Neural progenitor cell (in vitro differentiated cells): Measurements from ENCODE around the gene SLC41A1. TPM values are rescaled to one million over a fixed set of nuclear protein-coding genes. Genes with fewer than 3 reads are reported as not detected.

ENCODE experiments used
- DNase-seq: peaks from one replicate; pipeline ENCODE4 v3.0.0-alpha.2; 2016; ENCODE audit warnings: low spot score
- H2AFZ ChIP-seq: fragments of 200-600 bp; sonication (generic); replicated peaks from 2 replicates; pipeline ENCODE4 v1.6.1; 2016; ENCODE audit warnings: antibody characterized with exemption
- H3F3A ChIP-seq: fragments of 200-600 bp; sonication (generic); 2 replicates; pipeline ENCODE4 v1.6.1; 2016; ENCODE audit warnings: antibody characterized with exemption, low read depth
- H3K27ac ChIP-seq: fragments of 200-600 bp; sonication (generic); 2 replicates; pipeline ENCODE4 v1.5.1; 2016; ENCODE audit warnings: mild to moderate bottlenecking
- H3K27me3 ChIP-seq: fragments of 200-600 bp; sonication (generic); 2 replicates; pipeline ENCODE4 v1.6.1; 2016; ENCODE audit warnings: mild to moderate bottlenecking, moderate library complexity
- H3K36me3 ChIP-seq: fragments of 200-600 bp; sonication (generic); 2 replicates; pipeline ENCODE4 v1.5.1; 2016
- H3K4me1 ChIP-seq: fragments of 200-600 bp; sonication (generic); 2 replicates; pipeline ENCODE4 v1.6.1; 2016; ENCODE audit warnings: mixed run types
- H3K4me2 ChIP-seq: fragments of 200-600 bp; sonication (generic); 2 replicates; pipeline ENCODE4 v1.6.1; 2016
- H3K4me3 ChIP-seq: fragments of 200-600 bp; sonication (generic); 2 replicates; pipeline ENCODE4 v1.5.1; 2016
- H3K79me2 ChIP-seq: fragments of 200-600 bp; sonication (generic); 2 replicates; pipeline ENCODE4 v1.6.1; 2016; ENCODE audit warnings: low read depth
- H3K9ac ChIP-seq: fragments of 200-600 bp; sonication (generic); 2 replicates; pipeline ENCODE4 v1.6.1; 2016
- H3K9me3 ChIP-seq: fragments of 200-600 bp; sonication (generic); 2 replicates; pipeline ENCODE4 v1.5.1; 2016; ENCODE audit warnings: low read depth
- H4K20me1 ChIP-seq: fragments of 200-600 bp; sonication (generic); 2 replicates; pipeline ENCODE4 v1.6.1; 2016; ENCODE audit warnings: low read depth
- H3K27ac Mint-ChIP-seq: 3 replicates; pipeline ENCODE4 v1.8.0; 2021; ENCODE audit warnings: mixed read lengths
- H3K27me3 Mint-ChIP-seq: 2 replicates; pipeline ENCODE4 v1.8.0; 2022; ENCODE audit warnings: low read depth, mild to moderate bottlenecking, inconsistent platforms, moderate library complexity, mixed read lengths; ENCODE audit not compliant: insufficient read depth
- H3K36me3 Mint-ChIP-seq: 3 replicates; pipeline ENCODE4 v1.8.0; 2021; ENCODE audit warnings: mixed read lengths
- H3K4me1 Mint-ChIP-seq: 3 replicates; pipeline ENCODE4 v1.8.0; 2021; ENCODE audit warnings: mixed read lengths
- H3K4me3 Mint-ChIP-seq: 3 replicates; pipeline ENCODE4 v1.8.0; 2021; ENCODE audit warnings: mild to moderate bottlenecking, moderate library complexity, mixed read lengths
- H3K9me3 Mint-ChIP-seq: 3 replicates; pipeline ENCODE4 v1.8.0; 2020; ENCODE audit warnings: mixed read lengths
- EZH2 ChIP-seq: fragments of 200-600 bp; sonication (generic); IDR thresholded peaks from 2 replicates; pipeline ENCODE4 v1.6.1; 2017; ENCODE audit warnings: antibody characterized with exemption, mild to moderate bottlenecking, moderate library complexity
- EZH2phosphoT487 ChIP-seq: fragments of 200-600 bp; sonication (generic); IDR thresholded peaks from 2 replicates; pipeline ENCODE4 v1.6.1; 2017; ENCODE audit warnings: antibody characterized with exemption
- total RNA-seq: library from RNA; depleted of rRNA; stranded (reverse); fragments of >200 nt; gene quantifications from 2 replicates; pipeline ENCODE4 v1.2.3, GENCODE V29; 2015; ENCODE audit warnings: low replicate concordance
- TF ChIP-seq, protein P1 (sequence below): fragments of 200-600 bp; sonication (generic); IDR thresholded peaks from 2 replicates; pipeline ENCODE4 v1.5.1; 2017; ENCODE audit warnings: antibody characterized with exemption, mild to moderate bottlenecking

SLC41A1 gene
- total RNA-seq, 1 donor from 2014 or later = 10.4 TPM

DNA sequence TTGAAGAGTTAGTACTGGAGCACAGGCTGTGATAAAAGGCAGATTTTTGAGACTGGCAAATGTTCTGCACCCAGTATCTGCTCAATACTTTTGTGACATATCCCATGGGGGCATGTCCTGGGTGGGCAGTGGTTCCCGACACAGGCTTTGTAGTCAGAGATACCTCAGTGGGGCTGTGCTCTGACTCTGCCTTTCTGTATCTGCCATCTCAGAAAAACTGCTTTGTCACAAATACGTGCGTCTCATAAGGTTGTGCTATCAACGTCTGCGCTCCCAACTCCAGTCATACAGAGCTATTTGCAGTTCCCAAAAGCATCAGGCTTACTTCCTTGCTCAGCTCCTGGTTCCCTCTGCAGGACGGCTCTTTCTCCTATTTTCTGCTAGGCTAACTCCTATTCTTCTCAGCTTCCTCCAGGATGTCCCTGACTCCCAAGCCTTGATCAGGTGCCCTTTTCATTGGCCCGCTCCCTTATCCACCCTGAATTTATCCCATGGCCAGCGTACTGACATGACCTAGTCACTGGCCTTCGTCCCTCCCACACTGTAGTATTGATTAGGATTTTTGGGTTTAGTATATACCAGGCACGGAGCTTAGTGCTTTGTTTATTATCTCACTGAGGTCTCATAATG lies 25.6 kb downstream of the SLC41A1 start:
- no peaks in the 10 kb centered on the region for H3K79me2 ChIP-seq
- H4K20me1 ChIP-seq = no peaks in the 10 kb centered on the region
- no peak overlapping the region for H3K4me3 Mint-ChIP-seq
- no peaks in the 10 kb centered on the region for H3K27me3 ChIP-seq
- peaks cover 17% of the 10 kb centered on the region for H3K4me1 Mint-ChIP-seq
- TF ChIP-seq, protein P1, sequence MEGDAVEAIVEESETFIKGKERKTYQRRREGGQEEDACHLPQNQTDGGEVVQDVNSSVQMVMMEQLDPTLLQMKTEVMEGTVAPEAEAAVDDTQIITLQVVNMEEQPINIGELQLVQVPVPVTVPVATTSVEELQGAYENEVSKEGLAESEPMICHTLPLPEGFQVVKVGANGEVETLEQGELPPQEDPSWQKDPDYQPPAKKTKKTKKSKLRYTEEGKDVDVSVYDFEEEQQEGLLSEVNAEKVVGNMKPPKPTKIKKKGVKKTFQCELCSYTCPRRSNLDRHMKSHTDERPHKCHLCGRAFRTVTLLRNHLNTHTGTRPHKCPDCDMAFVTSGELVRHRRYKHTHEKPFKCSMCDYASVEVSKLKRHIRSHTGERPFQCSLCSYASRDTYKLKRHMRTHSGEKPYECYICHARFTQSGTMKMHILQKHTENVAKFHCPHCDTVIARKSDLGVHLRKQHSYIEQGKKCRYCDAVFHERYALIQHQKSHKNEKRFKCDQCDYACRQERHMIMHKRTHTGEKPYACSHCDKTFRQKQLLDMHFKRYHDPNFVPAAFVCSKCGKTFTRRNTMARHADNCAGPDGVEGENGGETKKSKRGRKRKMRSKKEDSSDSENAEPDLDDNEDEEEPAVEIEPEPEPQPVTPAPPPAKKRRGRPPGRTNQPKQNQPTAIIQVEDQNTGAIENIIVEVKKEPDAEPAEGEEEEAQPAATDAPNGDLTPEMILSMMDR = no peak
- TF ChIP-seq EZH2 = no peak
- TF ChIP-seq EZH2phosphoT487 = no peak
- H3K4me3 ChIP-seq = no peak overlapping the region
- H2AFZ ChIP-seq = no peak overlapping the region
- no peaks in the 10 kb centered on the region for H3K9me3 ChIP-seq
- H3K4me1 ChIP-seq = peaks cover 21% of the 10 kb centered on the region
- no peak overlapping the region for H3K27ac ChIP-seq
- H3K9ac ChIP-seq = no peak overlapping the region
- H3K27me3 Mint-ChIP-seq = no peaks in the 10 kb centered on the region
- H3K9me3 Mint-ChIP-seq = no peaks in the 10 kb centered on the region
- no peak for DNase-seq
- H3K4me2 ChIP-seq = no peak overlapping the region
- no peaks in the 10 kb centered on the region for H3K36me3 ChIP-seq
- no peak overlapping the region for H3K27ac Mint-ChIP-seq
- H3F3A ChIP-seq = peaks cover 13% of the 10 kb centered on the region
- peaks cover 4% of the 10 kb centered on the region for H3K36me3 Mint-ChIP-seq

DNA sequence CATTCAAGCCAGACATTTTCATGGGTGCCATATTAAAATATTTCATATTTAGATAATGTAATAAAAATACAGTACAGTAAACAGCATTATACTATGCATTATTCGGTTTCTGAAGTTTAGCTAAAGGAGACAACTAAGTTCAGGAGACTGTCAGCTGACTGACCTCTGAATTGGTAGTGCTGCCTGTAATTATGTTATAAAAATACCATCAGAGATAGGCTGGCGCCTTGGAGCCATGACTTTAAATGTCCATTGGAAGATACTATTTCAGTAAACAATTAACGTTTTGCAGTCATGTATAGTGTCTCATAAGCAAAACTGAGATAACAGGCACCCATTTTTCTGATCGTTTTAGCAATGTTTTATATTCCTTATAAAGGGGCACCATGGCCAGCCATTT lies 26.4 kb downstream of the SLC41A1 start:
- no peak for DNase-seq
- Histone ChIP-seq H3K9me3 (no peaks in the 10 kb centered on the region), H3K4me3 (no peak overlapping the region), H3K79me2 (no peaks in the 10 kb centered on the region), H3F3A (peaks cover 5% of the 10 kb centered on the region), H4K20me1 (no peaks in the 10 kb centered on the region), H3K27me3 (no peaks in the 10 kb centered on the region), H3K36me3 (no peaks in the 10 kb centered on the region), H3K27ac (no peak overlapping the region), H3K4me2 (no peak overlapping the region), H3K9ac (no peak overlapping the region), H2AFZ (no peak overlapping the region), H3K4me1 (peaks cover 13% of the 10 kb centered on the region)
- Mint-ChIP-seq H3K9me3 (no peaks in the 10 kb centered on the region), H3K27me3 (no peaks in the 10 kb centered on the region), H3K4me1 (peaks cover 9% of the 10 kb centered on the region), H3K36me3 (peaks cover 4% of the 10 kb centered on the region), H3K27ac (no peak overlapping the region), H3K4me3 (no peak overlapping the region)
- TF ChIP-seq EZH2phosphoT487 (no peak), EZH2 (no peak)
- TF ChIP-seq, protein P1 = no peak

DNA sequence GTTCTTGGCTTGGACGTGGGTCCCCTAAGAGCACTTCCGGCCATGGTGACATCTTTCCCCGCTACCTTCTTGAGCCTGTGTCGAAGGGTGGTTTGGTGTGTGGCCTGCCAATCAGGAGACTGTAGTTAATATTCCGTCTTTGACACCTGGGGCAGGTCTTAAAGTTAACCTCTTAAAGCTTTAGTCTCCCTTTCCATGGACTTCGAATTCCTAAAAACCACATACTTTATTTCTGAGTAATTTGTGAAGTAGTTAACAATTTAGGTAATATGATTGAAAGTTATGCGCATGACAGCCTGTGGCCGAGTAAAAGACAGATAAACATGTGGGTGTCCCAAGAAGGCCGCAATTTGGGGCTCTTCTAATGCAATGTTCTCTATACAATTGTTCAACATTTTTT lies 27.6 kb downstream of the SLC41A1 start:
- H3K27me3 ChIP-seq = no peaks in the 10 kb centered on the region
- H3K27me3 Mint-ChIP-seq = no peaks in the 10 kb centered on the region

More for the DNA sequence above, 27.6 kb downstream of the SLC41A1 start:
- H3K9me3 Mint-ChIP-seq = no peaks in the 10 kb centered on the region
- H3K27ac Mint-ChIP-seq = no peak overlapping the region
- no peak overlapping the region for H3K4me3 Mint-ChIP-seq
- Histone ChIP-seq H3K27ac (no peak overlapping the region), H3F3A (peaks cover 5% of the 10 kb centered on the region), H3K9ac (no peak overlapping the region), H3K79me2 (no peaks in the 10 kb centered on the region), H3K4me1 (peaks cover 8% of the 10 kb centered on the region), H3K9me3 (no peaks in the 10 kb centered on the region), H2AFZ (no peak overlapping the region), H4K20me1 (no peaks in the 10 kb centered on the region), H3K4me2 (no peak overlapping the region), H3K36me3 (no peaks in the 10 kb centered on the region), H3K4me3 (no peak overlapping the region)
- TF ChIP-seq, protein P1 = no peak
- no peak for TF ChIP-seq EZH2
- no peak for TF ChIP-seq EZH2phosphoT487
- H3K4me1 Mint-ChIP-seq = peaks cover 6% of the 10 kb centered on the region
- DNase-seq = no peak
- peaks cover 3% of the 10 kb centered on the region for H3K36me3 Mint-ChIP-seq
